Astrocyte (in vitro differentiated cells and primary cell): ENCODE measurements around the gene KIF26B. TPM values are rescaled to one million over a fixed set of nuclear protein-coding genes. Genes with fewer than 3 reads are reported as not detected.

Experiments used
- DNase-seq: peaks from one replicate; pipeline ENCODE4 v3.0.0-alpha.2; 2010; ENCODE audit warnings: low read depth
- FAIRE-seq: peaks from 2 replicates; lab custom pipeline; 2011; peaks lifted over from hg19 to GRCh38; lab: Jason Lieb, UNC
- H2AFZ ChIP-seq: 2 replicates; pipeline ENCODE4 v1.6.0; 2012; ENCODE audit warnings: low read depth, low read length, inconsistent platforms
- H3K27ac ChIP-seq: 2 replicates; pipeline ENCODE4 v1.5.1; 2011; ENCODE audit warnings: low read depth, low read length, inconsistent platforms
- H3K27me3 ChIP-seq: 2 replicates; pipeline ENCODE4 v1.6.0; 2011; ENCODE audit warnings: low read length, inconsistent platforms; ENCODE audit not compliant: insufficient read depth
- H3K36me3 ChIP-seq: 2 replicates; pipeline ENCODE4 v1.5.1; 2011; ENCODE audit warnings: low read length, inconsistent platforms; ENCODE audit not compliant: insufficient read depth
- H3K4me1 ChIP-seq: 2 replicates; pipeline ENCODE4 v1.5.1; 2011; ENCODE audit warnings: low read length, inconsistent platforms; ENCODE audit not compliant: insufficient read depth
- H3K4me2 ChIP-seq: 2 replicates; pipeline ENCODE4 v1.6.0; 2012; ENCODE audit warnings: low read length, inconsistent platforms
- H3K4me3 ChIP-seq: 2 replicates; pipeline ENCODE4 v1.5.1; 2011; ENCODE audit warnings: low read depth, mild to moderate bottlenecking, low read length, inconsistent platforms; ENCODE audit not compliant: insufficient read depth
- H3K79me2 ChIP-seq: 2 replicates; pipeline ENCODE4 v1.6.0; 2012; ENCODE audit warnings: mild to moderate bottlenecking, low read length, inconsistent platforms; ENCODE audit not compliant: insufficient read depth
- H3K9ac ChIP-seq: 2 replicates; pipeline ENCODE4 v1.6.0; 2012; ENCODE audit warnings: mild to moderate bottlenecking, low read length, inconsistent platforms
- H3K9me3 ChIP-seq: 2 replicates; pipeline ENCODE4 v1.5.1; 2012; ENCODE audit warnings: low read depth, mild to moderate bottlenecking, low read length, inconsistent platforms; ENCODE audit not compliant: insufficient read depth
- H4K20me1 ChIP-seq: 2 replicates; pipeline ENCODE4 v1.6.0; 2012; ENCODE audit warnings: low read length, inconsistent platforms; ENCODE audit not compliant: insufficient read depth
- H3K27ac Mint-ChIP-seq: one replicate; pipeline ENCODE4 v1.8.0; 2021; ENCODE audit warnings: mild to moderate bottlenecking, mixed read lengths; ENCODE audit not compliant: unreplicated experiment
- H3K27me3 Mint-ChIP-seq: one replicate; pipeline ENCODE4 v1.8.0; 2021; ENCODE audit warnings: low read depth, mixed read lengths; ENCODE audit not compliant: unreplicated experiment
- H3K36me3 Mint-ChIP-seq: one replicate; pipeline ENCODE4 v1.8.0; 2021; ENCODE audit warnings: low read depth, mixed read lengths; ENCODE audit not compliant: unreplicated experiment
- H3K4me1 Mint-ChIP-seq: one replicate; pipeline ENCODE4 v1.8.0; 2021; ENCODE audit warnings: low read depth, mixed read lengths; ENCODE audit not compliant: unreplicated experiment
- H3K4me3 Mint-ChIP-seq: one replicate; pipeline ENCODE4 v1.8.0; 2021; ENCODE audit warnings: mild to moderate bottlenecking, moderate library complexity, mixed read lengths; ENCODE audit not compliant: unreplicated experiment
- H3K9me3 Mint-ChIP-seq: one replicate; pipeline ENCODE4 v1.8.0; 2021; ENCODE audit warnings: mild to moderate bottlenecking, mixed read lengths; ENCODE audit not compliant: unreplicated experiment
- CTCF ChIP-seq: IDR thresholded peaks from 2 replicates; pipeline ENCODE4 v1.5.1; 2011; ENCODE audit warnings: low read depth, mild to moderate bottlenecking, inconsistent platforms, low read length, moderate library complexity; ENCODE audit not compliant: insufficient read depth
- EZH2 ChIP-seq: IDR thresholded peaks from 2 replicates; pipeline ENCODE4 v1.6.1; 2012; ENCODE audit warnings: mild to moderate bottlenecking, low read length, inconsistent platforms; ENCODE audit not compliant: insufficient read depth
- total RNA-seq: library from RNA; stranded (reverse); gene quantifications from 2 replicates; pipeline ENCODE4 v1.2.1, GENCODE V29; 2021

The KIF26B gene
- total RNA-seq, 1 donor from 2014 or later, result 6.8 TPM

DNA sequence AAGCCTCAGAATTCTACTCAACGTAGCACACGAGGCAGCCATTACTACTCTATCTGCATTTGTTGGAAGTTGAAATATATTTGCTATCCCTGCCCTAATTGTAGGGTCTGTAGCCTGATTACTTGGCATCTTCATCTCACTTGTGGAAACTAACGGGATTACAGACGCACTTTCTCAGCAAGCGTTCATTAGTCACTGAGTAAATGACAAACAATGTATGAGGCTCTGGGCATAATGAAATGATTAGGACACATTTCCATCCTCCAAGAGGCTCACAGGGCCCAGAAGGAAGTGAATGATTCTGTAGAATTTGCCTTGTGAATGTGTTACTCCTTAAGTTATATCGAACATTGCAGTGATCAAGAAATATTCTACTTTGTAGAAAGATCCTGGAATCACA, 78.1 kb downstream of the KIF26B start:
- FAIRE-seq (no peak), DNase-seq (no peak)
- Histone ChIP-seq H2AFZ (no peak overlapping the region), H4K20me1 (peaks cover 10% of the 10 kb centered on the region), H3K4me3 (no peak overlapping the region), H3K9ac (no peak overlapping the region), H3K79me2 (no peaks in the 10 kb centered on the region), H3K27me3 (no peaks in the 10 kb centered on the region), H3K4me2 (no peak overlapping the region), H3K9me3 (no peaks in the 10 kb centered on the region), H3K36me3 (no peaks in the 10 kb centered on the region), H3K4me1 (peaks cover 6% of the 10 kb centered on the region), H3K27ac (no peak overlapping the region)
- no peak for TF ChIP-seq EZH2
- no peak for TF ChIP-seq CTCF
- H3K27me3 Mint-ChIP-seq, result no peaks in the 10 kb centered on the region
- H3K4me1 Mint-ChIP-seq, result peaks cover 8% of the 10 kb centered on the region
- H3K36me3 Mint-ChIP-seq, result peaks cover 4% of the 10 kb centered on the region
- no peaks in the 10 kb centered on the region for H3K9me3 Mint-ChIP-seq
- H3K4me3 Mint-ChIP-seq, result no peak overlapping the region
- H3K27ac Mint-ChIP-seq, result no peak overlapping the region

- Mint-ChIP-seq H3K9me3 (no peaks in the 10 kb centered on the region), H3K36me3 (peaks cover 4% of the 10 kb centered on the region), H3K27ac (no peak overlapping the region), H3K4me3 (no peak overlapping the region), H3K4me1 (peaks cover 8% of the 10 kb centered on the region), H3K27me3 (no peaks in the 10 kb centered on the region)
- Histone ChIP-seq H3K9me3 (no peaks in the 10 kb centered on the region), H3K4me2 (peak overlapping the region; percentile 70), H3K36me3 (no peaks in the 10 kb centered on the region), H3K79me2 (no peaks in the 10 kb centered on the region), H3K27ac (no peak overlapping the region), H4K20me1 (peaks cover 10% of the 10 kb centered on the region), H2AFZ (peak overlapping the region; percentile 65), H3K27me3 (no peaks in the 10 kb centered on the region), H3K4me1 (peaks cover 6% of the 10 kb centered on the region), H3K9ac (no peak overlapping the region), H3K4me3 (no peak overlapping the region)
- DNase-seq (peak; percentile 10), FAIRE-seq (no peak)
- TF ChIP-seq CTCF (no peak), EZH2 (no peak)
These were observed 79.7 kb downstream of the KIF26B start for GRCh38 chr1:245234217-245235081.

DNA sequence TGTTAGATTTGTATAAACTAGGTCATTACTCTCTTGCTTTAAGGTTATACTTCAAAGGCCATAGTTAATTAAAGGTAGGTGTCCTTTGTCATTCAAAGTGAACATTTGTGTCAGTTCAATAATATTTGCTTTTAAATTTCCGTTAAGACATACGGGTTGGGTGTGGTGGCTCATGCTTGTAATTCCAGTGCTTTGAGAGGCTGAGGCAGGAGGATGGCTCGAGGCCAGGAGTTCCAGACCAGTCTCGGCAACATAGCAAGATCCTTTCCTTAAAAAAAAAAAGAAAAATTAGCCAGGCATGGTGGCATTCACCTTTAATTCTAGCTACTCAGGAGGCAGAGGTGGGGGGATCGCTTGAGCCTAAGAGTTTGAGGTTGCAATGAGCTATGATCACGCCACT, 80.4 kb downstream of the KIF26B start:
- peaks cover 6% of the 10 kb centered on the region for H3K36me3 Mint-ChIP-seq
- Histone ChIP-seq H3K4me1 (peaks cover 6% of the 10 kb centered on the region), H3K9ac (no peak overlapping the region), H3K9me3 (no peaks in the 10 kb centered on the region), H2AFZ (peak overlapping the region; percentile 65), H3K4me3 (no peak overlapping the region), H3K36me3 (no peaks in the 10 kb centered on the region), H3K27ac (no peak overlapping the region), H3K27me3 (peaks cover 2% of the 10 kb centered on the region), H3K79me2 (no peaks in the 10 kb centered on the region), H3K4me2 (peak overlapping the region; percentile 70), H4K20me1 (peaks cover 10% of the 10 kb centered on the region)
- H3K27me3 Mint-ChIP-seq, result no peaks in the 10 kb centered on the region
- H3K27ac Mint-ChIP-seq, result peak overlapping the region; percentile 41
- no peak overlapping the region for H3K4me3 Mint-ChIP-seq
- TF ChIP-seq CTCF, result no peak
- no peak for TF ChIP-seq EZH2
- no peak for FAIRE-seq
- DNase-seq, result peak; percentile 53
- H3K9me3 Mint-ChIP-seq, result no peaks in the 10 kb centered on the region
- H3K4me1 Mint-ChIP-seq, result peaks cover 8% of the 10 kb centered on the region
